Prostate gland (tissue), 2 donors: ENCODE data around the gene NUDT22. TPM values are rescaled to one million over a fixed set of nuclear protein-coding genes. Genes with fewer than 3 reads are reported as not detected.

ENCODE experiments used
- DNase-seq: peaks from one replicate; pipeline ENCODE4 v3.0.0-alpha.2; 2019; ENCODE audit warnings: low spot score
- H3K27ac ChIP-seq, 2 donors: fragments of 200-600 bp; sonication (generic); 2 replicates each; pipeline ENCODE4 v1.5.1; 2017 to 2019
- H3K27me3 ChIP-seq: fragments of 200-600 bp; sonication (generic); replicated peaks from 2 replicates; pipeline ENCODE4 v1.5.1; 2019; ENCODE audit not compliant: insufficient read depth
- H3K36me3 ChIP-seq, 2 donors: fragments of 200-600 bp; sonication (generic); 1 replicate in 1 of 2; 2 replicates in 1 of 2; pipeline versions ENCODE4 v1.5.1 to v1.8.1; 2017 to 2019
- H3K4me1 ChIP-seq: fragments of 200-600 bp; sonication (generic); replicated peaks from 2 replicates; pipeline ENCODE4 v1.5.1; 2019
- H3K4me3 ChIP-seq, 2 donors: fragments of 200-600 bp; sonication (generic); 2 replicates each; pipeline ENCODE4 v1.5.1; 2017 to 2019
- H3K9me3 ChIP-seq: fragments of 200-600 bp; sonication (generic); 2 replicates; pipeline ENCODE4 v1.5.1; 2017
- CTCF ChIP-seq, 4 experiments: fragments of 200-600 bp in 2 of 4; fragments of 450-650 bp in 2 of 4; sonication (generic) in 2 of 4; IDR thresholded peaks; 1 replicate in 3 of 4; 2 replicates in 1 of 4; pipeline ENCODE4 v1.5.1; 2016 to 2019; ENCODE audit warnings: antibody characterized with exemption in 4 of 4, mild to moderate bottlenecking in 2 of 4, moderate library complexity in 2 of 4
- POLR2A ChIP-seq: fragments of 450-650 bp; IDR thresholded peaks from one replicate; pipeline ENCODE4 v1.6.1; 2016; ENCODE audit warnings: antibody characterized with exemption, mild to moderate bottlenecking
- POLR2AphosphoS5 ChIP-seq: sonication (generic); formaldehyde crosslinking; IDR thresholded peaks from one replicate; pipeline ENCODE4 v1.6.1; 2017; ENCODE audit warnings: antibody characterized with exemption
- WGBS: methylation state at CpG from one replicate; pipeline ENCODE4 v1.1.5; 2018; 5-methylcytosine and 5-hydroxymethylcytosine counted together
- intact Hi-C: fragments of 100-400 bp; cut with DNase I; formaldehyde crosslinking; loops from one replicate; pipeline ENCODE4 v1.14.2; 2022
- total RNA-seq, 2 donors: library from RNA; depleted of rRNA; stranded (reverse); fragments of >200 nt; gene quantifications; one replicate each; pipeline ENCODE4 v1.1.0, GENCODE V29; 2016

The NUDT22 gene
- 10 to 100 TPM; 89.5 to 90.8 TPM for total RNA-seq

- H3K27ac ChIP-seq, result peak within 1 kb of the TSS; percentile 86 to 88
- H3K9me3 ChIP-seq, result no peaks in the 10 kb centered on the region
- H3K4me3 ChIP-seq, result peak within 1 kb of the TSS; percentile 51 to 92
- WGBS, result 1% methylated on average over 50 of the region's 54 CpGs
- TF ChIP-seq POLR2AphosphoS5 (peak; percentile 96), CTCF (IDR thresholded peaks at IDR 0.05) (peak in 1 of 4 experiments; percentile 24), POLR2A (peak; percentile 86)
- H3K4me1 ChIP-seq, result peaks cover 20% of the 10 kb centered on the region
- H3K36me3 ChIP-seq, result no peaks in the 10 kb centered on the region
- intact Hi-C loops, result no loop called here
- H3K27me3 ChIP-seq, result no peaks in the 10 kb centered on the region
- DNase-seq, result peak; percentile 90
Measured at GRCh38 chr11:64225608-64226506, at the start of gene NUDT22, which contains the start of gene TRPT1. Gene NUDT22, plus strand, starts transcription at chr11:64226274. Its CDS starts 379 bp downstream, at chr11:64226653. Gene TRPT1, minus strand, starts transcription at chr11:64226186. Its CDS starts 326 bp downstream, at chr11:64225860.

GRCh38 chr11:64176751-64177150 lies 49.3 kb upstream of the NUDT22 start:
- no peaks in the 10 kb centered on the region for H3K9me3 ChIP-seq
- no peak overlapping the region for H3K27ac ChIP-seq
- no peaks in the 10 kb centered on the region for H3K36me3 ChIP-seq
- DNase-seq, result no peak
- TF ChIP-seq POLR2AphosphoS5, result no peak
- no peak for TF ChIP-seq POLR2A
- no peak for TF ChIP-seq CTCF (IDR thresholded peaks at IDR 0.05)
- H3K27me3 ChIP-seq, result no peaks in the 10 kb centered on the region
- H3K4me3 ChIP-seq, result no peak overlapping the region
- WGBS, result 82% methylated on average over 8 of the region's 8 CpGs
- intact Hi-C loops, result no loop called here
- no peaks in the 10 kb centered on the region for H3K4me1 ChIP-seq

- no peak for TF ChIP-seq POLR2A
- no peak for TF ChIP-seq POLR2AphosphoS5
- no peak for TF ChIP-seq CTCF (IDR thresholded peaks at IDR 0.05)
- H3K27me3 ChIP-seq, result no peaks in the 10 kb centered on the region
- no peaks in the 10 kb centered on the region for H3K36me3 ChIP-seq
- DNase-seq, result no peak
- H3K4me1 ChIP-seq, result no peaks in the 10 kb centered on the region
- no peaks in the 10 kb centered on the region for H3K9me3 ChIP-seq
- H3K27ac ChIP-seq, result no peak overlapping the region
- intact Hi-C loops, result no loop called here
- WGBS, result 97% methylated on average over 1 of the region's 1 CpG
- no peak overlapping the region for H3K4me3 ChIP-seq
Measured at GRCh38 chr11:64178203-64178602, 47.9 kb upstream of the NUDT22 start.

GRCh38 chr11:64178951-64179639 lies 47.0 kb upstream of the NUDT22 start:
- H3K4me3 ChIP-seq, result no peak overlapping the region
- H3K4me1 ChIP-seq, result no peaks in the 10 kb centered on the region
- intact Hi-C loops, result no loop called here
- H3K27me3 ChIP-seq, result no peaks in the 10 kb centered on the region
- DNase-seq, result no peak
- no peak for TF ChIP-seq CTCF (IDR thresholded peaks at IDR 0.05)
- no peak for TF ChIP-seq POLR2AphosphoS5
- TF ChIP-seq POLR2A, result no peak
- H3K36me3 ChIP-seq, result no peaks in the 10 kb centered on the region
- 93% methylated on average over 12 of the region's 12 CpGs for WGBS
- no peak overlapping the region for H3K27ac ChIP-seq
- H3K9me3 ChIP-seq, result no peaks in the 10 kb centered on the region
